ENCODE data around the gene SLCO3A1.
"Not testable (repeated sequence)": the region's sequence is repeated elsewhere in the genome, so short reads cannot be mapped to it uniquely, and the experiment has no call there.

SLCO3A1 gene

DNA sequence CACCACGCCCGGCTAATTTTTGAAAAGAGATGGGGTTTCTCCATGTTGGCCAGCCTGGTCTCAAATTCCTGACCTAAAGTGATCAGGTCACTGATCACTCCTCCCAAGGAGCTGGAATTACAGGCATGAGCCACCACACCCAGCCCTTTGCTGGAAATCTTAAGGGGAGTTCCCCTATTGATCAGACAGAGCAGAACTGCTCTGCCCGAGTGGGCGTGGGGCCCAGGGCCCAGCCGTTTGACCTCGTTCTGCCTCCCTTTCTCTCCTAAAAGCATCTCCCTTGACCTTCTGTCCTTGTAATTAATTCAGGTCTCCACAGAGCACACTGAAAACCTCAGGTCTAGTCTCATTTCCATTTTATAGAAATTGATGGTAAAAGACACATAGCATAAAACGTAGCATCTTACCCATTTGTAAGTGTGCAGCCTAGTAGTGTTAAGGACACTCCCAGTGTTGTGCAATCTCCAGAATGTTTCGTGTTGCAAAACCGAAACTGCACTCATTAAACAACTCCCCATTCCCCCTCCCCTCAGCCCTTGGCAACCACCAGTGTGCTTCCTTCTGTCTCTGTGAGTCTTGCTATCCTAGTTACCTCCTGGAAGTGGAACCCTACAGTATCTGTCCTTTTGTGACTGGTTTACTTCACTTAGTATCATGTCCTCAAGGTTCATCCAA lies 89.3 kb downstream of the SLCO3A1 start:
- peak; percentile 78 for DNase-seq

GRCh38 chr15:91944331-91944730 lies 90.8 kb downstream of the SLCO3A1 start:
- DNase-seq: no peak

- no peak for DNase-seq
Measured at GRCh38 chr15:91945385-91945784, 91.9 kb downstream of the SLCO3A1 start.

DNA sequence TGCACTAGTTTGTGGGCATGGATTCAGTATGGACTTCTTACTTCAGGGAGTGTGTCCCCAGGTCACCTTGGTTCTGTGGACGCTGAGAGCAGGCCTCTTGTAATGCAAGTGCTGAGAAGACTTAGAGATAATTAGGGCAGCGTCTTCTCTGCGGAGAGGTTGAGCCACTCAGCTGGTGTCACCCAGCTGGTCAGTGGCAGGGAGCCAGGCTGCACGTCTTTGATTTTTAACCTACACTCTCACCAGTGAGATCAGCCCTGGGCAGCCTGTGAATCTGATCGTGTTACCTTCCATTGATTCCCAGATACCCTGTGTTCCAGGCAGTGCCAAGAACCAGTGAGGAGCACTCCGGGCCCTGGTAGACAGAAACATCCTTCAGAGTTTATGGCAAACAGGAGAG lies 92.6 kb downstream of the SLCO3A1 start:
- no peak for DNase-seq

GRCh38 chr15:91946581-91947292 lies 93.2 kb downstream of the SLCO3A1 start:
- DNase-seq: no peak

- no peak for DNase-seq
Measured at GRCh38 chr15:91947293-91947679, 93.8 kb downstream of the SLCO3A1 start.

- peak; percentile 23 for DNase-seq
Measured at GRCh38 chr15:91947683-91948608, 94.4 kb downstream of the SLCO3A1 start.

- no peak for DNase-seq
Measured at GRCh38 chr15:91949361-91949760, 95.9 kb downstream of the SLCO3A1 start.

- DNase-seq: no peak
Measured at GRCh38 chr15:91950054-91950453, 96.5 kb downstream of the SLCO3A1 start.

GRCh38 chr15:91950631-91951329 lies 97.3 kb downstream of the SLCO3A1 start:
- DNase-seq: peak; percentile 56

- DNase-seq: no peak
Measured at GRCh38 chr15:91952216-91952615, 98.7 kb downstream of the SLCO3A1 start.

DNA sequence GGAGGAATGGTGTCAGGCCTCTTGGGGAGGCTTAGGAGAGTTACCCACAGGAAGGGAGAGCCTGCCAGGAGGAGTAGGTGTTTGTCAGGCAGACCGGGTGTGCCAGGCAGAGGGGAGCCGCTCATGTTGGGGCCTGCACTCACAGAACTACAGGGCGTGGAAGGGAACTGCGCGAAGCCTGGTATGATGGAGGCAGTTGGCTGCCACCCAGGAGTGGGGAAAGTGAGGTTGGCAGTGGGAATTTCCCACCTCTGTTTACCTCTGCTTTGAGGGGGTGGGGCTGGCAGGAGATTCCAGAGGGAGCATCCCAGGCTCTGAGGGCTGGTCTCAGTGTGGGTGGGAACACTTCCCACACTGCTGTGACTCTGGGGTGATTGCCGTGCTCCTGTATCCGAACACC lies 99.9 kb downstream of the SLCO3A1 start:
- no peak for DNase-seq

- no peak for DNase-seq
Measured at GRCh38 chr15:91954292-91954691, 100.8 kb downstream of the SLCO3A1 start.

- DNase-seq: peak; percentile 9
Measured at GRCh38 chr15:91956026-91956723, 102.7 kb downstream of the SLCO3A1 start.

GRCh38 chr15:91961357-91961756 lies 107.8 kb downstream of the SLCO3A1 start:
- DNase-seq: no peak

GRCh38 chr15:91963747-91964146 lies 110.2 kb downstream of the SLCO3A1 start:
- not testable (repeated sequence) for DNase-seq

- no peak for DNase-seq
Measured at GRCh38 chr15:91965501-91966193, 112.1 kb downstream of the SLCO3A1 start.

DNA sequence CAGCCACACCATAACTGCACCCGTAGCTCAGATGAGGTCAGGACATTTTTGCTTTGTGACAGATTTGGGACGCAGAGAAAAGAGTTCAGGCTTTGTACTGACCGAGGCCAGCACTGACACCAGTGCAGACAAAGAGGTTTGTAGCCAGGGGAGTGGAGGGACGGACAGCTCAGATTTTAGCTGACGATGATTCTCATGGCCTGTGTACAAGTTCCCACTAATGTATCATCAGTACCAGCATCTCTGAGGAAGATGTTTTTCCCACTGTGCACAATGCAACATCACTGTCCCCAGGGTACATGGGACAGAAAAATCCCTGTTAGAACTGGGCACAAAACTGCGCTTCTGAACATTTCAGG lies 112.7 kb downstream of the SLCO3A1 start:
- no peak for DNase-seq

DNA sequence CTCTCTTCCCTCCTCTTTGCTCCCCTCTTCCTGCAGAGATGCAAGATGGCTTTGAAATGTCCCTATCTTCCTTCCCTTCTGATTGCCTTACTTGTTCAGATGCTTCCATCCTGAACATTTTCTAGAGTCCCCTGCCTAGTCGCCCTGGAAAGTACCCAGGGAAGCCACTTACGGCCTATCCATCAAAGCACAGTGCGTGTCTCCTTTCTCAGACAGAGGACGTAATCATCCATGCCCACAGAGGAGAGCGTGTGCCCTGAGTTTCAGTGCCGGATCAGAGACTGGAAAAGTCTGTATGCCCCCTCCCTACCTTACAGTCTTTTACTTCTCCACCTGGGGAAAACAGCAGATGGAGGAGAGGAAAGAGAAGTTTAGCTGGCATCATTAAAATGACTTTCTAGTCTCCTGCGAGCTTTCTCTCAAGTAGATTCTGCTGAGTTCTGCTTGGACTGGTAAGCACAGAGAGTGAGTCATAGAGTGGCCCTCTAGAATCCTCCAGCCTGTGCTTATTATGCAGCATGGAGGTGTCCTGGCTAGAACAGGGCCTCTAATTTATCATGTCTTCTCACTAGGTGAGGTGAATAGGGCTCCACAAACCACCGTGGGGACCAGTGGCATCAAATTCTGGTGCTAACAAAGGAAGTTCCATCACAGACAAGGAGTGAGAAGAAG lies 114.6 kb downstream of the SLCO3A1 start:
- DNase-seq: no peak

DNA sequence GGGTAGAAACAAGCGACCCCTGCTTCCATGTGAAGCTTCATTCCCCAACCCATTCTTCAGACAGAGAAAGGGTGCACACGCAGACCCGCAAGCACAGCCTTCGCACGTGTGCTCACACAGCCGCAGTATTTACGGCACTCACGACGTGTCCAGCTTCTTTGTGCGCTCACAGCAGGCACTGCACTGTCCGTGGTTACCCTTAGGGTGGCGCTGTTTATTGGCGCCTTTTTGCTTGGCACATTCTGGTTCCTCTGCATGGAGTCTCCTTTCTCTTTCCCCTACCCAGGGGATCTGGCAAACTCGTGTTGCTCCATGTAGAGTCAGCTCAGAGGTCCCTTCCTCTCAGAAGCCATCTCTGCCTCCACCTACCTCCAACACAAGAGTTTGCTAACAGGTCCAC lies 115.1 kb downstream of the SLCO3A1 start:
- no peak for DNase-seq

GRCh38 chr15:91970142-91970541 lies 116.6 kb downstream of the SLCO3A1 start:
- DNase-seq: peak; percentile 30
